Stimulated activated naive CD8-positive, alpha-beta T cell treated with anti-CD3 and anti-CD28 coated beads, Interleukin-15, amount 100 ng/mL, for 72 hours (primary cell): ENCODE results near the gene MAP6D1.

ENCODE experiments used
- ATAC-seq: fragments of 150-1000 bp; cut with Tn5 transposase; 2 replicates; pipeline ENCODE4 v1.10.0; 2021; ENCODE audit warnings: mild to moderate bottlenecking, moderate library complexity
- DNase-seq, 2 donors: peaks; one replicate each; pipeline ENCODE4 v3.0.0; 2021 to 2022
- H3K27ac Mint-ChIP-seq, 2 donors: one replicate each; pipeline ENCODE4 v1.8.0; 2022; ENCODE audit warnings: mild to moderate bottlenecking in 2 of 2, mixed read lengths in 2 of 2, moderate library complexity in 2 of 2
- H3K27me3 Mint-ChIP-seq: one replicate; pipeline ENCODE4 v1.8.0; 2022; ENCODE audit warnings: mixed read lengths
- H3K4me1 Mint-ChIP-seq: one replicate; pipeline ENCODE4 v1.8.0; 2022; ENCODE audit warnings: mild to moderate bottlenecking, mixed read lengths
- H3K4me3 Mint-ChIP-seq, 2 donors: one replicate each; pipeline ENCODE4 v1.8.0; 2022; ENCODE audit warnings: mild to moderate bottlenecking in 2 of 2, mixed read lengths in 2 of 2, moderate library complexity in 1 of 2
- H3K9me3 Mint-ChIP-seq, 2 donors: one replicate each; pipeline ENCODE4 v1.8.0; 2022; ENCODE audit warnings: mixed read lengths in 2 of 2

Gene MAP6D1

GRCh38 chr3:183829466-183829865 is 4.1 kb upstream of the MAP6D1 start:
- DNase-seq (no peak), ATAC-seq (no peak)
- Mint-ChIP-seq H3K27me3 (no peaks in the 10 kb centered on the region), H3K4me3 (no peak overlapping the region), H3K4me1 (peaks cover 10% of the 10 kb centered on the region), H3K9me3 (no peaks in the 10 kb centered on the region), H3K27ac (no peak overlapping the region)

- no peak for DNase-seq
- Mint-ChIP-seq H3K27ac (no peak overlapping the region), H3K9me3 (no peaks in the 10 kb centered on the region), H3K27me3 (no peaks in the 10 kb centered on the region), H3K4me1 (peaks cover 18% of the 10 kb centered on the region), H3K4me3 (no peak overlapping the region)
- ATAC-seq, result no peak
These were observed 3.1 kb upstream of the MAP6D1 start for GRCh38 chr3:183828538-183828870.

- H3K4me1 Mint-ChIP-seq, result peaks cover 18% of the 10 kb centered on the region
- ATAC-seq (no peak), DNase-seq (no peak)
- no peaks in the 10 kb centered on the region for H3K27me3 Mint-ChIP-seq
- H3K9me3 Mint-ChIP-seq, result no peaks in the 10 kb centered on the region
- no peak overlapping the region for H3K4me3 Mint-ChIP-seq
- no peak overlapping the region for H3K27ac Mint-ChIP-seq
These were observed 2.6 kb upstream of the MAP6D1 start for GRCh38 chr3:183827809-183828537.

GRCh38 chr3:183826448-183827250 is 1.3 kb upstream of the MAP6D1 start:
- peak overlapping the region; percentile 18 to 41 for H3K4me3 Mint-ChIP-seq
- peaks cover 21% of the 10 kb centered on the region for H3K4me1 Mint-ChIP-seq
- peak overlapping the region in 1 of 2 donors; percentile 55 for H3K27ac Mint-ChIP-seq
- ATAC-seq (no peak), DNase-seq (no peak)
- H3K27me3 Mint-ChIP-seq, result no peaks in the 10 kb centered on the region
- H3K9me3 Mint-ChIP-seq, result no peaks in the 10 kb centered on the region

- DNase-seq (peak; percentile 39 to 43), ATAC-seq (peak; percentile 64)
- Mint-ChIP-seq H3K4me3 (peak overlapping the region; percentile 72 to 82), H3K4me1 (peaks cover 21% of the 10 kb centered on the region), H3K27ac (peak overlapping the region in 1 of 2 donors; percentile 78), H3K27me3 (no peaks in the 10 kb centered on the region), H3K9me3 (no peaks in the 10 kb centered on the region)
These were observed 469 bp downstream of the MAP6D1 start for GRCh38 chr3:183824761-183825455.

GRCh38 chr3:183823963-183824362 is 1.4 kb downstream of the MAP6D1 start:
- no peaks in the 10 kb centered on the region for H3K9me3 Mint-ChIP-seq
- no peak for ATAC-seq
- no peak overlapping the region for H3K27ac Mint-ChIP-seq
- no peaks in the 10 kb centered on the region for H3K27me3 Mint-ChIP-seq
- H3K4me1 Mint-ChIP-seq, result peaks cover 21% of the 10 kb centered on the region
- DNase-seq, result no peak
- H3K4me3 Mint-ChIP-seq, result peak overlapping the region; percentile 72 to 82

- Mint-ChIP-seq H3K9me3 (no peaks in the 10 kb centered on the region), H3K4me1 (peaks cover 21% of the 10 kb centered on the region), H3K4me3 (no peak overlapping the region), H3K27me3 (no peaks in the 10 kb centered on the region), H3K27ac (no peak overlapping the region)
- no peak for DNase-seq
- no peak for ATAC-seq
These were observed 2.7 kb downstream of the MAP6D1 start for GRCh38 chr3:183822631-183823030.

GRCh38 chr3:183819831-183820230 is 5.5 kb downstream of the MAP6D1 start:
- no peak overlapping the region for H3K4me3 Mint-ChIP-seq
- no peaks in the 10 kb centered on the region for H3K9me3 Mint-ChIP-seq
- H3K4me1 Mint-ChIP-seq, result peaks cover 31% of the 10 kb centered on the region
- DNase-seq (no peak), ATAC-seq (no peak)
- peak overlapping the region in 1 of 2 donors; percentile 54 for H3K27ac Mint-ChIP-seq
- H3K27me3 Mint-ChIP-seq, result no peaks in the 10 kb centered on the region

- Mint-ChIP-seq H3K9me3 (no peaks in the 10 kb centered on the region), H3K4me3 (no peak overlapping the region), H3K27me3 (no peaks in the 10 kb centered on the region), H3K4me1 (peaks cover 31% of the 10 kb centered on the region), H3K27ac (no peak overlapping the region)
- ATAC-seq (no peak), DNase-seq (no peak)
These were observed 6.4 kb downstream of the MAP6D1 start for GRCh38 chr3:183818706-183819624.

GRCh38 chr3:183818041-183818620 is 7.2 kb downstream of the MAP6D1 start:
- Mint-ChIP-seq H3K4me3 (no peak overlapping the region), H3K9me3 (no peaks in the 10 kb centered on the region), H3K27ac (no peak overlapping the region), H3K27me3 (no peaks in the 10 kb centered on the region), H3K4me1 (peaks cover 29% of the 10 kb centered on the region)
- DNase-seq (no peak), ATAC-seq (no peak)

GRCh38 chr3:183817639-183818038 is 7.7 kb downstream of the MAP6D1 start:
- Mint-ChIP-seq H3K4me1 (peaks cover 28% of the 10 kb centered on the region), H3K27me3 (no peaks in the 10 kb centered on the region), H3K27ac (peak overlapping the region in 1 of 2 donors; percentile 62), H3K9me3 (no peaks in the 10 kb centered on the region), H3K4me3 (no peak overlapping the region)
- DNase-seq, result no peak
- ATAC-seq, result no peak

- no peak for ATAC-seq
- no peaks in the 10 kb centered on the region for H3K9me3 Mint-ChIP-seq
- peak overlapping the region in 1 of 2 donors; percentile 62 for H3K27ac Mint-ChIP-seq
- DNase-seq, result no peak
- no peak overlapping the region for H3K4me3 Mint-ChIP-seq
- H3K27me3 Mint-ChIP-seq, result no peaks in the 10 kb centered on the region
- H3K4me1 Mint-ChIP-seq, result peaks cover 25% of the 10 kb centered on the region
These were observed 8.5 kb downstream of the MAP6D1 start for GRCh38 chr3:183816681-183817510.

GRCh38 chr3:183815951-183816475 is 9.4 kb downstream of the MAP6D1 start:
- Mint-ChIP-seq H3K27ac (peak overlapping the region in 1 of 2 donors; percentile 55), H3K9me3 (no peaks in the 10 kb centered on the region), H3K27me3 (no peaks in the 10 kb centered on the region), H3K4me1 (peaks cover 25% of the 10 kb centered on the region), H3K4me3 (peak overlapping the region in 1 of 2 donors; percentile 56)
- peak; percentile 4 for ATAC-seq
- DNase-seq, result no peak

GRCh38 chr3:183815563-183815940 is 9.8 kb downstream of the MAP6D1 start:
- ATAC-seq, result peak; percentile 41
- no peak for DNase-seq
- H3K4me3 Mint-ChIP-seq, result peak overlapping the region in 1 of 2 donors; percentile 56

More at GRCh38 chr3:183815563-183815940, 9.8 kb downstream of the MAP6D1 start:
- no peaks in the 10 kb centered on the region for H3K9me3 Mint-ChIP-seq
- H3K27me3 Mint-ChIP-seq, result no peaks in the 10 kb centered on the region
- H3K27ac Mint-ChIP-seq, result peak overlapping the region in 1 of 2 donors; percentile 48
- peaks cover 25% of the 10 kb centered on the region for H3K4me1 Mint-ChIP-seq
